HEK293 (cell line): ENCODE results near the gene LRRC74A.

Experiments used
- CTCF ChIA-PET: fragments of 350-600 bp; formaldehyde crosslinking; extraction: SDS; loops from one replicate; lab custom pipeline; 2021; ENCODE audit warnings: antibody characterized with exemption; lab: Yijun Ruan, JAX
- POLR2A ChIA-PET: fragments of 300-600 bp; formaldehyde crosslinking; extraction: SDS; loops from one replicate; lab custom pipeline; 2020; ENCODE audit warnings: antibody characterized with exemption, inconsistent platforms; lab: Yijun Ruan, JAX
- H3K27ac ChIP-seq: fragments of 200-500 bp; sonication (Bioruptor generic); 2 replicates; pipeline ENCODE4 v1.5.1; 2014; ENCODE audit warnings: low read depth, low read length, control low read depth, inconsistent platforms; ENCODE audit errors: extremely low read depth
- H3K36me3 ChIP-seq, 2 experiments: fragments of 200-500 bp in 1 of 2; sonication (Bioruptor generic) in 1 of 2; 1 replicate in 1 of 2; 2 replicates in 1 of 2; pipeline ENCODE4 v1.5.1; 2014 to 2017; ENCODE audit warnings: inconsistent platforms in 2 of 2, low read length in 2 of 2; ENCODE audit not compliant: control insufficient read depth in 2 of 2, insufficient read depth in 1 of 2
- H3K4me1 ChIP-seq: fragments of 200-500 bp; sonication (Bioruptor generic); 2 replicates; pipeline ENCODE4 v1.5.1; 2014; ENCODE audit warnings: mild to moderate bottlenecking, low read length, inconsistent platforms; ENCODE audit not compliant: control insufficient read depth, insufficient read depth
- H3K4me3 ChIP-seq: 2 replicates; pipeline ENCODE4 v1.5.1; 2011; ENCODE audit warnings: low read depth, mild to moderate bottlenecking, control low read depth, low read length, moderate library complexity
- H3K9me3 ChIP-seq: fragments of 200-500 bp; sonication (Bioruptor generic); 2 replicates; pipeline ENCODE4 v1.5.1; 2014; ENCODE audit warnings: low read depth, low read length, inconsistent platforms; ENCODE audit not compliant: control insufficient read depth, insufficient read depth
- GLI4 ChIP-seq: fragments of 450-650 bp; formaldehyde crosslinking; IDR thresholded peaks from 2 replicates; pipeline ENCODE4 v1.5.1; 2016; ENCODE audit warnings: missing biosample characterization, missing genetic modification characterization
- PRDM2 ChIP-seq: fragments of 450-650 bp; formaldehyde crosslinking; IDR thresholded peaks from 2 replicates; pipeline ENCODE4 v1.5.1; 2016; ENCODE audit warnings: missing biosample characterization, missing genetic modification characterization, borderline replicate concordance
- RBAK ChIP-seq: fragments of 450-650 bp; formaldehyde crosslinking; IDR thresholded peaks from 2 replicates; pipeline ENCODE4 v1.5.1; 2016; ENCODE audit warnings: missing biosample characterization, missing genetic modification characterization
- YY1 ChIP-seq: fragments of 450-650 bp; formaldehyde crosslinking; IDR thresholded peaks from 2 replicates; pipeline ENCODE4 v1.5.1; 2018; ENCODE audit warnings: missing biosample characterization, missing genetic modification characterization
- ZBTB11 ChIP-seq: fragments of 450-650 bp; formaldehyde crosslinking; conservative IDR thresholded peaks from 2 replicates; pipeline ENCODE4 v1.5.1; 2016; ENCODE audit warnings: low read depth, missing biosample characterization, missing genetic modification characterization
- ZFHX2 ChIP-seq: fragments of 450-650 bp; formaldehyde crosslinking; conservative IDR thresholded peaks from 2 replicates; pipeline ENCODE4 v1.5.1; 2016; ENCODE audit warnings: missing biosample characterization, missing genetic modification characterization
- ZNF132 ChIP-seq: fragments of 450-650 bp; formaldehyde crosslinking; IDR thresholded peaks from 2 replicates; pipeline ENCODE4 v1.5.1; 2017; ENCODE audit warnings: missing biosample characterization, missing genetic modification characterization, borderline replicate concordance
- ZNF133 ChIP-seq: fragments of 450-650 bp; formaldehyde crosslinking; IDR thresholded peaks from 2 replicates; pipeline ENCODE4 v1.5.1; 2016; ENCODE audit warnings: missing biosample characterization, missing genetic modification characterization
- ZNF174 ChIP-seq: fragments of 450-650 bp; formaldehyde crosslinking; IDR thresholded peaks from 2 replicates; pipeline ENCODE4 v1.5.0; 2017; ENCODE audit warnings: missing biosample characterization, mild to moderate bottlenecking, missing genetic modification characterization
- ZNF280C ChIP-seq: fragments of 450-650 bp; formaldehyde crosslinking; IDR thresholded peaks from 2 replicates; pipeline ENCODE4 v1.5.1; 2016; ENCODE audit warnings: missing biosample characterization, missing genetic modification characterization
- ZNF324 ChIP-seq: fragments of 450-650 bp; formaldehyde crosslinking; IDR thresholded peaks from 2 replicates; pipeline ENCODE4 v1.5.1; 2016; ENCODE audit warnings: missing biosample characterization, missing genetic modification characterization
- ZNF394 ChIP-seq: fragments of 450-650 bp; formaldehyde crosslinking; IDR thresholded peaks from 2 replicates; pipeline ENCODE4 v1.5.1; 2016; ENCODE audit warnings: missing biosample characterization, missing genetic modification characterization, mild to moderate bottlenecking, moderate library complexity, borderline replicate concordance
- ZNF48 ChIP-seq: fragments of 450-650 bp; formaldehyde crosslinking; IDR thresholded peaks from 2 replicates; pipeline ENCODE4 v1.5.1; 2016; ENCODE audit warnings: missing biosample characterization, missing genetic modification characterization
- ZNF488 ChIP-seq: fragments of 450-650 bp; formaldehyde crosslinking; IDR thresholded peaks from 2 replicates; pipeline ENCODE4 v1.5.1; 2016; ENCODE audit warnings: missing biosample characterization, missing genetic modification characterization
- ZNF501 ChIP-seq: fragments of 450-650 bp; formaldehyde crosslinking; IDR thresholded peaks from 2 replicates; pipeline ENCODE4 v1.5.1; 2016; ENCODE audit warnings: missing biosample characterization, missing genetic modification characterization
- ZNF585B ChIP-seq: fragments of 450-650 bp; formaldehyde crosslinking; IDR thresholded peaks from 2 replicates; pipeline ENCODE4 v1.5.1; 2016; ENCODE audit warnings: missing biosample characterization, missing genetic modification characterization

Gene LRRC74A

GRCh38 chr14:76827696-76828296 is 1.6 kb downstream of the LRRC74A start (continued):
- no peak for TF ChIP-seq ZNF132 (tag by site-specific recombination)
- TF ChIP-seq, all 188 proteins: peak for 0

- Histone ChIP-seq H3K36me3 (no peaks in the 10 kb centered on the region), H3K4me1 (no peaks in the 10 kb centered on the region), H3K9me3 (no peaks in the 10 kb centered on the region), H3K4me3 (no peak overlapping the region), H3K27ac (no peak overlapping the region)
- POLR2A ChIA-PET, result no interaction called here
- CTCF ChIA-PET, result no interaction called here
- no peak for TF ChIP-seq GLI4 (tag by site-specific recombination)
These were observed 2.3 kb downstream of the LRRC74A start for GRCh38 chr14:76828339-76829012.

- Histone ChIP-seq H3K9me3 (no peaks in the 10 kb centered on the region), H3K4me1 (no peaks in the 10 kb centered on the region), H3K36me3 (no peaks in the 10 kb centered on the region), H3K4me3 (no peak overlapping the region), H3K27ac (no peak overlapping the region)
- POLR2A ChIA-PET, result no interaction called here
- CTCF ChIA-PET, result no interaction called here
- TF ChIP-seq ZNF488 (tag by site-specific recombination) (no peak), YY1 (tag by site-specific recombination) (no peak), ZNF174 (tag by site-specific recombination) (no peak), ZNF394 (tag by site-specific recombination) (no peak), ZNF324 (no peak), RBAK (tag by site-specific recombination) (no peak), ZNF48 (tag by site-specific recombination) (no peak), ZNF501 (no peak), ZNF280C (tag by site-specific recombination) (no peak), PRDM2 (no peak), ZNF585B (tag by site-specific recombination) (no peak), ZFHX2 (no peak), ZNF133 (tag by site-specific recombination) (no peak), ZBTB11 (tag by site-specific recombination) (no peak)
These were observed 2.8 kb downstream of the LRRC74A start for GRCh38 chr14:76829013-76829365.
